Measurements from ENCODE around the gene LYPLA2.

GRCh38 chr1:23772854-23773242 is 18.1 kb upstream of the LYPLA2 start:
- no peak for TF ChIP-seq SIN3A (conservative IDR thresholded peaks at IDR 0.05 in 1 of 2, IDR thresholded peaks at IDR 0.05 in 1 of 2; ENCODE audit: low read depth in 1 of 2, low read length in 2 of 2)
- no peak for TF ChIP-seq POLR2A (IDR thresholded peaks at IDR 0.05; ENCODE audit: control extremely low read depth in 1 of 2, low read depth in 2 of 2, low read length in 2 of 2)
- TF ChIP-seq RAD21 (IDR thresholded peaks at IDR 0.05 in 1 of 2, conservative IDR thresholded peaks at IDR 0.05 in 1 of 2; ENCODE audit: low read depth in 2 of 2, low read length in 2 of 2) = no peak
- TF ChIP-seq, protein P1, sequence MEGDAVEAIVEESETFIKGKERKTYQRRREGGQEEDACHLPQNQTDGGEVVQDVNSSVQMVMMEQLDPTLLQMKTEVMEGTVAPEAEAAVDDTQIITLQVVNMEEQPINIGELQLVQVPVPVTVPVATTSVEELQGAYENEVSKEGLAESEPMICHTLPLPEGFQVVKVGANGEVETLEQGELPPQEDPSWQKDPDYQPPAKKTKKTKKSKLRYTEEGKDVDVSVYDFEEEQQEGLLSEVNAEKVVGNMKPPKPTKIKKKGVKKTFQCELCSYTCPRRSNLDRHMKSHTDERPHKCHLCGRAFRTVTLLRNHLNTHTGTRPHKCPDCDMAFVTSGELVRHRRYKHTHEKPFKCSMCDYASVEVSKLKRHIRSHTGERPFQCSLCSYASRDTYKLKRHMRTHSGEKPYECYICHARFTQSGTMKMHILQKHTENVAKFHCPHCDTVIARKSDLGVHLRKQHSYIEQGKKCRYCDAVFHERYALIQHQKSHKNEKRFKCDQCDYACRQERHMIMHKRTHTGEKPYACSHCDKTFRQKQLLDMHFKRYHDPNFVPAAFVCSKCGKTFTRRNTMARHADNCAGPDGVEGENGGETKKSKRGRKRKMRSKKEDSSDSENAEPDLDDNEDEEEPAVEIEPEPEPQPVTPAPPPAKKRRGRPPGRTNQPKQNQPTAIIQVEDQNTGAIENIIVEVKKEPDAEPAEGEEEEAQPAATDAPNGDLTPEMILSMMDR (IDR thresholded peaks at IDR 0.05; ENCODE audit: control extremely low read depth in 1 of 3, insufficient read depth in 1 of 3, low read depth in 1 of 3, low read length in 3 of 3) = no peak
- TF ChIP-seq ZNF274 (IDR thresholded peaks at IDR 0.05; ENCODE audit: borderline replicate concordance, extremely low read depth, low read length) = no peak
- no peak for TF ChIP-seq RFX5 (IDR thresholded peaks at IDR 0.05; ENCODE audit: borderline replicate concordance, low read depth, low read length)

Data from H1 (cell line).